Fibroblast of peridontal ligament (primary cell): Measurements from ENCODE around the gene THNSL1.

Experiments used
- DNase-seq: peaks from one replicate; pipeline ENCODE4 v3.0.0-alpha.2; 2010; ENCODE audit errors: extremely low read depth

The THNSL1 gene

DNA sequence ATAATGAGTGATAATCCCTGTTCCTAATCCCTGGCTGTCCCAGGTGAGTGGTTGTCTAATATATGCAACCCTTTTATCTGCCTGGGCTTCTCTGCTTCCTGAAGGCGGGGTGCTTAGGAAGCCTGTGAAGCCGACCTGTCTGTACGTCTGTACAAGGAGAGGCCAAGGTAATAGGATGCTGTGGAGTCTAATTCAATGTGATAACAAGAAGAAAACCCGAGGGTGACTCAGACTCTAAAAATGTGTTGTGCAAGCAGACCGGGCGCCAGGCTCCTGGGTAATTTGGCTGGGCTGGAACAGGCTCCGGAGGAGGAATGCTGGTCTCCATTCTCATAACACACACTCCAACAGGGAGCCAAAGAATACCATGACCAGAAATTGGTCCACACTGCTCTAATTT, 43.6 kb downstream of the THNSL1 start:
- DNase-seq, result peak; percentile 93

- no peak for DNase-seq
These were observed 44.7 kb downstream of the THNSL1 start for GRCh38 chr10:25061125-25061524.

DNA sequence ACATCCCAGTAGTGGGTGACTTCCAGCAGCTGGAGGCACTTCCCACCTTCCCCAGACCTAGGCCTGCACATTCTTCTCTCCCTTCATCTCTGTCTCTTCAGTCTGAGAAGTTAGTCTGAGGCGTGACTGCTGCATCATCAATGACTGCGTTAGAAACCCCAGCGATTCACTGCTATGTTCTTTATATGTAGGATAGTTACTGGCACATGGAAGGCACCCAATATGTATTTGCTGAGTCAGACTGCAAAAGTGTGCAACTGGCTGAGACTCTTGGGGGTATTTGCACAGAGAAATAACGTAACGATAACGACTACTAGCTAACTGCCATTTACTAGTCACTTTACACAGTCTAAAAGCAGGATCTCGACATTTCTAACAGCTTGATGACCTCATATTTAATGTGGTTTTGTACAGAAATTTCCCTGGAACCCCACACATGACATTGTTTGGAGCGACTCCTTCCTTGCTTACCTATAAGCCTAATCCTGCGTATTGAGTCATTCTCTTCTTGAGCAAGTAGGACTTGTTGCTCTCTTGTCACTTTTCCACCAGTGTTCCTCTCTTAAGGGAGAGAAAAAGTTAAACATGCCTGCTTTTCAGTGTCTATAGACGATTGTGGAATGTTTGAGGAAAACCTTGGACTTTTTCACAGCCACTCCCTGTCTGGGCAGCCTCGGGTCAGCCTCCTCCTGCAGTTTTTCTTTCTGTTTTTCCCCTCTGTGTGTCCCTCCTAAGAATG, 45.5 kb downstream of the THNSL1 start:
- DNase-seq, result peak; percentile 18

DNA sequence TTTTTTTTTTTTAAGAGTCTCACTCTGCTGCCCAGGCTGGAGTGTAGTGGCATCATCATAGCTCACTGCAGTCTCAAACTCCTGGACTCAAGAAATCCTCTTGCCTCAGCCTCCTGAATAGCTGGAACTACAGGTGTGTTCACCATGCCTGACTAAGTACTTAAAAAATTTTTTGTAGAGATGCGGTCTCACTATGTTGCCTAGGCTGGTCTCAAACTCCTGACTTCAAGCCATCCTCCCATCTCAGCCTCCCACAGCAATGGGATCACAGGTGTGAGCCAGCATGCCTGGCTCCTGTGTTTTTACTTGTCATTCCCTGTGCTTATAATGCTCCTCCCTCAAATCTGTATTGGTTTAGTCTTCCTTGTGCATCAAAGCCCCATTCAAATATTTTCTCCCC, 46.7 kb downstream of the THNSL1 start:
- no peak for DNase-seq

DNA sequence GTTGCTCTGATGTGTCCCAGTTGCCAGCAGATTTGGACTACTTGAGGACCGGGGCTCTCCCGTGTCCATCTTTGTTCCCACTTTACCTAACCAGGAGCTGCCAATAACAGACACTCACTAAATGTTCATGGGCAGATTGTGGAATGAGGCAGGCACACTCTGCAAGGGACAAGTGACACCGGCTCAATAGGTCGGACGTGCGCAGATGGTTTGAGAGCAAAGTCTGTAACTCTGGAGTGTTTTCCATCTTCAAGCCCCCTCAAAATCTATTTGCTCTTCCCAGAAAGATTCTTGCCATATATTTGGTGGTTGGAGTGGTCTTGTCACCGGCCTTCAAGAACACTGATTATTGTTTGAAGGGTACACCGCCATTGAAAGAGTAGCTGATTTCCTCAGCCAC, 47.2 kb downstream of the THNSL1 start:
- no peak for DNase-seq

- no peak for DNase-seq
These were observed 48.0 kb downstream of the THNSL1 start for GRCh38 chr10:25064401-25064800.

DNA sequence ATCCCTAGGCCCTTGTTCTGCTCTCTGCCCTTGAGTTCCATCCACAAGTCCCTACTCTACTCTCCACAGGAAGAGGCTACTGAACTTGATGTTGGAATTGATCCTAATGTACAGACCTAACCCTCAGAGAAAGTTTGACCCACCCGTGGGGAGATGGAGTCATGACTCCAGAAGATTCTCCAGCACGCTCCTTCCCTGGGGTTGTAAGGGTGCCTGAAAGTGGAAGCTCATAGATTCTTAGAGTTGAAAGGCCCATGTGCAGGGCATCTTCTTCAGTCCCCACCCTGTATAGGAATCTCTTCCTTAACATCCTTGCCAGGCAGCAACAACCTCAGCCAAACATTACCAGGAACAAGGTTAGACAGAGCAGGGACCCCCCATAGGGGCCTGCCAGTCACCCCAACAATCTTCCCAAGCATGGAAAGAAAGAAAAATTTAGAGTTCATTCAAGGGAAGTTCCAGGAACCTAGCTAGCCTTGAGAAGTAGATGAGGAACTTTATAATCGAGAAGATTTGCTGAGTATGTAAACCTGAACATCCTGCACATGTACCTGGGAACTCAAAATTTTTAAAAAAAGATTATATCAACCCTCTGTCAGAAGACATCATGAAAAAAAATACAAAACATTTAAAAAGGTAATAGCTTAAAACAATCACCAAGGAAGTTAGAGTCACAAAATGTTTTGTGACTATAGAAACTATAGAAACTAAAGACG, 49.5 kb downstream of the THNSL1 start:
- no peak for DNase-seq

DNA sequence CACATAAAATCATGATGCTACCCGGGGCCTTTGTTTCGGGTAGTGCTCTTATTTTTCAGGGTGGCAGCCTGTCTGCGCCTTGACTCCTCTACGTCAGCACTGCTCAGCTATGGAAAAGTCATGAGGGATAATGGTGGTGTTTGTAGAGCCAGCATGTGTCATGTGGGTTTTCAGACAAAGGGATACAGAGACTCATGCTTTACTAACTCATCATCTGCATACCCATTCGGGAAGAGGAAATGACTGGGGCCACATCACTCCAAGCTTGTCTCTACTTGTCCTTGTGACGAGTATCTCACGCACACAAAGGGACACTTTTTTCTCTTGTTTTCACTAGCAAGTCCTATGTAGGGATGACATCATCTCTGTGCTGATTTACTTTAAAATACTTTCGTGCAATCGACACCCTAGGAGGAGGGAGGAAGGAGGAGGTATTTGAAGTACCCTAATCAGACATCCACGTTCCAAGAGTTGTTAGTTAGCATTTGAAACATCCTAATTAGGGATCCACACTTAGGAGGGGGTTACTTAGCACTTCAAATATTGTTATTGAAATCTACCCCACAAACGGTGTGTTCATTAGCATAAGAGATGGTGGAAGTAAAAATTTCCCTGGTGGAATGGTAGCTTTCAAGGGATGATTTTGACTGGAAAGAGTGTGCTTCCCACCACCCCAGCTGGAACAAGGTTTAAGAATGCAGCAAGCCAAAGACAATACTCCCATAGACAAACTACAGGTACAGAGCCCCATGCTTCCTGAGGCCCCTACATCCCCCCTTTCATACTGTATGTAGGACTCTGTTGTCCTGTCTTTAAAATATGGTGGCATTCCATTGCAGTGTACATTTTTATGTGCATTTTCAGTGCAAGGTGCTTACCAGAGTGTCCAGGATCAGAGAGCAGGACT, 52.0 kb downstream of the THNSL1 start:
- DNase-seq, result peak; percentile 55

GRCh38 chr10:25071227-25071626, 54.8 kb downstream of the THNSL1 start:
- no peak for DNase-seq

GRCh38 chr10:25072786-25073185, 56.4 kb downstream of the THNSL1 start:
- DNase-seq, result no peak

- no peak for DNase-seq
These were observed 59.4 kb downstream of the THNSL1 start for GRCh38 chr10:25075825-25076224.
